Caco-2 (cell line): Measurements from ENCODE around the gene SMC4. TPM values are rescaled to one million over a fixed set of nuclear protein-coding genes. Genes with fewer than 3 reads are reported as not detected.
A peak's percentile ranks its signal among the peaks of the same experiment; 100 is the strongest.

Experiments used
- BruUV-seq: library from RNA; stranded (reverse); fragments of 400-500 nt; replicated peaks from 2 replicates; lab custom pipeline; 2021; lab: Mats Ljungman, UMichigan
- CTCF ChIA-PET: fragments of 300-600 bp; sonication (Branson Sonifier 250); formaldehyde crosslinking; loops from one replicate; lab custom pipeline; 2022; ENCODE audit warnings: antibody characterized with exemption; lab: Charles Lee
- POLR2A ChIA-PET: fragments of 300-600 bp; sonication (Branson Sonifier 250); formaldehyde crosslinking; loops from one replicate; lab custom pipeline; 2022; ENCODE audit warnings: antibody characterized with exemption; lab: Charles Lee
- DNase-seq, 2 experiments: peaks; one replicate each; pipeline versions ENCODE4 v3.0.0 to v3.0.0-alpha.2; 2020 to 2022
- H3K27me3 ChIP-seq: replicated peaks from 2 replicates; pipeline ENCODE4 v1.6.0; 2011; ENCODE audit warnings: low read length; ENCODE audit not compliant: control insufficient read depth, insufficient read depth
- H3K36me3 ChIP-seq: 2 replicates; pipeline ENCODE4 v1.5.1; 2011; ENCODE audit warnings: low read length; ENCODE audit not compliant: control insufficient read depth, insufficient read depth
- H3K4me1 ChIP-seq: fragments of 250-450 bp; sonication (Bioruptor Pico); 2 replicates; pipeline ENCODE4 v1.5.1; 2020; ENCODE audit warnings: mild to moderate bottlenecking
- H3K4me3 ChIP-seq: 2 replicates; pipeline ENCODE4 v1.5.1; 2011; ENCODE audit warnings: low read depth, mild to moderate bottlenecking, control low read depth, low read length
- H3K9me3 ChIP-seq: fragments of 250-450 bp; sonication (Bioruptor Pico); 2 replicates; pipeline ENCODE4 v1.5.1; 2020; ENCODE audit warnings: mild to moderate bottlenecking, moderate library complexity
- H3K27ac Mint-ChIP-seq: one replicate; pipeline ENCODE4 v1.8.0; 2022; ENCODE audit warnings: mixed read lengths; ENCODE audit not compliant: unreplicated experiment
- H3K27me3 Mint-ChIP-seq: one replicate; pipeline ENCODE4 v1.8.0; 2022; ENCODE audit warnings: mixed read lengths; ENCODE audit not compliant: insufficient read depth, unreplicated experiment
- H3K36me3 Mint-ChIP-seq: one replicate; pipeline ENCODE4 v1.8.0; 2022; ENCODE audit warnings: mild to moderate bottlenecking, mixed read lengths; ENCODE audit not compliant: insufficient read depth, unreplicated experiment
- H3K4me1 Mint-ChIP-seq: one replicate; pipeline ENCODE4 v1.8.0; 2022; ENCODE audit warnings: low read depth, mixed read lengths; ENCODE audit not compliant: unreplicated experiment
- H3K4me3 Mint-ChIP-seq: one replicate; pipeline ENCODE4 v1.8.0; 2022; ENCODE audit warnings: mild to moderate bottlenecking, moderate library complexity, mixed read lengths; ENCODE audit not compliant: unreplicated experiment
- H3K9me3 Mint-ChIP-seq: one replicate; pipeline ENCODE4 v1.8.0; 2022; ENCODE audit warnings: mixed read lengths; ENCODE audit not compliant: unreplicated experiment
- intact Hi-C: fragments of 100-400 bp; cut with micrococcal nuclease; formaldehyde crosslinking; loops from one replicate; pipeline ENCODE4 v1.10.0; 2022; ENCODE audit not compliant: unreplicated experiment
- total RNA-seq: library from RNA; stranded (reverse); gene quantifications from 2 replicates; pipeline ENCODE4 v1.2.3, GENCODE V29; 2022
- TF ChIP-seq, protein P1 (sequence below), 2 experiments: fragments of 200-600 bp in 1 of 2; IDR thresholded peaks; 1 replicate in 1 of 2; 2 replicates in 1 of 2; pipeline versions ENCODE4 v1.5.1 to v1.8.0; 2011 to 2022; ENCODE audit warnings: antibody characterized with exemption in 1 of 2, control low read depth in 1 of 2, inconsistent platforms in 1 of 2, low read depth in 1 of 2, low read length in 1 of 2, mild to moderate bottlenecking in 1 of 2, moderate library complexity in 1 of 2; ENCODE audit not compliant: insufficient read depth in 1 of 2, severe bottlenecking in 1 of 2, unreplicated experiment in 1 of 2

SMC4 gene
- total RNA-seq, 1 experiment from 2014 or later, result 133 TPM

DNA sequence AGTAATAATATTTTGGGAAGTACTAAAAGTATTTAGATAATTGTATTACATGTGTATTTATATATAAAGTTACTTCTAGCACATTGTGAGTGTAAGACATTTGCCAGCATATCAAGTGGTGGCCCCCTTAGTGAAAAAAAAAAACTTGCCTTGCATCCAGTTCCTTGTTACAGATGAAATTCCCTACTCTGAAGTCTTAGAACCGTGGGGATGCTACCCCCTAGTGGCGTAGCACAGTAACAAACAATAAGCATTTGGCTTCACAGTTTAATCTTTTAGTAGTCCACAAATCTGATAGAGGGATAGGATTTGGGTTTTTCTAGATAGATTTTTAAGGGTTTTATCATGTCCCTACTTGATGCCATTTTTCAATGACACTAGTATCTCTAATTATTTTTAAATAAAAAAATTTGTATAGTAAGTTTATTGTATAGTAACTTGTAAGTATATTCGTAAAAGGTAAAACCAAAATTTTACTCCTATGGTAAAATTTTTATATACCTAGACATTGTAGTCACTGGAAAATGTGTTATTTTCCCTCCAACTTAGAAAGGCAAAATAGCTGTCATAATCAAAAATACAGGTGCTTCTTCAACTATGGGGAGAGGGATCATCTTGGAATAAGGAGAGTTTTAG is 14.3 kb downstream of the SMC4 start:
- H3K36me3 ChIP-seq, result peaks cover 2% of the 10 kb centered on the region; the same call in 1 of the 2 replicates
- Mint-ChIP-seq H3K27me3 (no peaks in the 10 kb centered on the region), H3K4me3 (no peak overlapping the region), H3K9me3 (no peaks in the 10 kb centered on the region), H3K27ac (no peak overlapping the region), H3K36me3 (peaks cover 80% of the 10 kb centered on the region), H3K4me1 (no peaks in the 10 kb centered on the region)
- intact Hi-C loops, result loop anchor here (1.0 kb wide), 2 partner anchors 250 to 381 kb away; no protein-coding TSS in a partner anchor
- BruUV-seq, result no TSS peak
- H3K9me3 ChIP-seq, result no peaks in the 10 kb centered on the region
- no peaks in the 10 kb centered on the region for H3K4me1 ChIP-seq
- no peak overlapping the region for H3K4me3 ChIP-seq
- ChIA-PET POLR2A (interaction anchor here (0.5 kb wide), 1 partner anchor 71 kb away, joined by 3 read pairs; no protein-coding TSS in a partner anchor), CTCF (interaction anchor here (1.0 kb wide), 1 partner anchor 381 kb away, joined by 3 read pairs; no protein-coding TSS in a partner anchor)
- no peaks in the 10 kb centered on the region for H3K27me3 ChIP-seq
- peak; percentile 70 to 81 for DNase-seq
- TF ChIP-seq, protein P1, sequence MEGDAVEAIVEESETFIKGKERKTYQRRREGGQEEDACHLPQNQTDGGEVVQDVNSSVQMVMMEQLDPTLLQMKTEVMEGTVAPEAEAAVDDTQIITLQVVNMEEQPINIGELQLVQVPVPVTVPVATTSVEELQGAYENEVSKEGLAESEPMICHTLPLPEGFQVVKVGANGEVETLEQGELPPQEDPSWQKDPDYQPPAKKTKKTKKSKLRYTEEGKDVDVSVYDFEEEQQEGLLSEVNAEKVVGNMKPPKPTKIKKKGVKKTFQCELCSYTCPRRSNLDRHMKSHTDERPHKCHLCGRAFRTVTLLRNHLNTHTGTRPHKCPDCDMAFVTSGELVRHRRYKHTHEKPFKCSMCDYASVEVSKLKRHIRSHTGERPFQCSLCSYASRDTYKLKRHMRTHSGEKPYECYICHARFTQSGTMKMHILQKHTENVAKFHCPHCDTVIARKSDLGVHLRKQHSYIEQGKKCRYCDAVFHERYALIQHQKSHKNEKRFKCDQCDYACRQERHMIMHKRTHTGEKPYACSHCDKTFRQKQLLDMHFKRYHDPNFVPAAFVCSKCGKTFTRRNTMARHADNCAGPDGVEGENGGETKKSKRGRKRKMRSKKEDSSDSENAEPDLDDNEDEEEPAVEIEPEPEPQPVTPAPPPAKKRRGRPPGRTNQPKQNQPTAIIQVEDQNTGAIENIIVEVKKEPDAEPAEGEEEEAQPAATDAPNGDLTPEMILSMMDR (IDR thresholded peaks at IDR 0.05; ENCODE audit: insufficient read depth in 1 of 2, low read depth in 1 of 2, low read length in 1 of 2, severe bottlenecking in 1 of 2, unreplicated experiment in 1 of 2), result peak; percentile 81 to 83

DNA sequence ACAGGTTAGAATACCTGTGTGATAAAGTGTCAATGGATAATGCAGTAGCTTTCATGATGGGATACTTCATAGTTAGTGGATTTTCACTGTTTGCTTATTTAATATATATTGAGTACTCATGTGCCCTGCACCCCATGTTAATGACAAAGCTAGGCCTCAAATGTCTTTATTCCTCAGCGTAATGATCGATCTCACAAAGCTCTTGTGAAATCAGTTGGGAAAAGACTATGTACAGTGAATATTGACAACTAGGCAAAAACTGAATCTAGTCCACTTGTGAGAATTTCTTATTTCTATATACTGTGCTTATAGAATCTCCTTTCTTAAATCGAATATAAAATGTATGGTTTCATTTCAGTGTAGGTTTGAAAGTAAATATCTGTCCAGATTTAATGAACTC is 17.9 kb downstream of the SMC4 start:
- Histone ChIP-seq H3K4me1 (no peaks in the 10 kb centered on the region), H3K27me3 (no peaks in the 10 kb centered on the region), H3K4me3 (no peak overlapping the region), H3K36me3 (peaks cover 6% of the 10 kb centered on the region; the same call in 1 of the 2 replicates), H3K9me3 (no peaks in the 10 kb centered on the region)
- TF ChIP-seq, protein P1 (IDR thresholded peaks at IDR 0.05; ENCODE audit: insufficient read depth in 1 of 2, low read depth in 1 of 2, low read length in 1 of 2, severe bottlenecking in 1 of 2, unreplicated experiment in 1 of 2), result no peak
- Mint-ChIP-seq H3K36me3 (peaks cover 98% of the 10 kb centered on the region), H3K27me3 (no peaks in the 10 kb centered on the region), H3K4me3 (no peak overlapping the region), H3K9me3 (no peaks in the 10 kb centered on the region), H3K27ac (no peak overlapping the region), H3K4me1 (no peaks in the 10 kb centered on the region)
- no peak for DNase-seq
- POLR2A ChIA-PET, result no interaction called here
- CTCF ChIA-PET, result no interaction called here
- intact Hi-C loops, result no loop called here
- no TSS peak for BruUV-seq

DNA sequence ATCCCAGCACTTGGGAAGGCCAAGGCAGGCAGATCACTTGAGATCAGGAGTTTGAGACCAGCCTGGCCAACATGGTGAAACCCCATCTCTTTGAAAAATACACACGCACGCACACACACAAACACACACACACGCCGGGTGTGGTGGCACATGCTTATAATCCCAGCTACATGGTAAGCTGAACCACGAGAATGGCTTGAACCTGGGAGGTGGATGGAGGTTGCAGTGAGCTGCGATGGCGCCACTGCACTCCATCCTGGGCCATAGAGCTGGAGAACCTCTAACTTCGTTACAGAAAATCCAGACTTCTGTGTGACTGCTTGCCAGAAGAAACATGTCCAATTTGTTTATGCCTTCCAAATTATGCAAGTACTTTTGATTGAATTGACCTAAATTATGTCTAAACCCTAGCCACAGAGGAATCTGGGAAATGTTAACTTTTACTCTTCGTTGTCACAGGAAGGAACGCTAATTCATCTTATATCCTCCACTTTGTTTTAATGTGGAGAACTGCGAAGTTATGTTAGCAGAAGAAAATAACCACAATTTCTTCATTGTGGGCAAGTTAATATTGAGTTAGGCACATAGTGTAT is 28.5 kb downstream of the SMC4 start:
- CTCF ChIA-PET, result no interaction called here
- Histone ChIP-seq H3K4me1 (no peaks in the 10 kb centered on the region), H3K27me3 (no peaks in the 10 kb centered on the region), H3K36me3 (peaks cover under 1% of the 10 kb centered on the region; the same call in 1 of the 2 replicates), H3K4me3 (no peak overlapping the region), H3K9me3 (no peaks in the 10 kb centered on the region)
- POLR2A ChIA-PET, result no interaction called here
- no peaks in the 10 kb centered on the region for H3K27me3 Mint-ChIP-seq
- no peak overlapping the region for H3K4me3 Mint-ChIP-seq
- no TSS peak for BruUV-seq
- TF ChIP-seq, protein P1 (IDR thresholded peaks at IDR 0.05; ENCODE audit: insufficient read depth in 1 of 2, low read depth in 1 of 2, low read length in 1 of 2, severe bottlenecking in 1 of 2, unreplicated experiment in 1 of 2), result no peak
- H3K27ac Mint-ChIP-seq, result no peak overlapping the region
- intact Hi-C loops, result no loop called here
- no peaks in the 10 kb centered on the region for H3K9me3 Mint-ChIP-seq
- no peaks in the 10 kb centered on the region for H3K4me1 Mint-ChIP-seq
- H3K36me3 Mint-ChIP-seq, result peaks cover 97% of the 10 kb centered on the region
- DNase-seq, result no peak
